HG02642 (cell line): ENCODE results near the gene MYBPC3.

Source experiments
- ATAC-seq: cut with Tn5 transposase; IDR thresholded peaks from one replicate; pipeline ENCODE4 v1.9.1; 2021; ENCODE audit warnings: mild to moderate bottlenecking; ENCODE audit not compliant: unreplicated experiment, poor library complexity

Gene MYBPC3

GRCh38 chr11:47352556-47352955, at the start of gene MYBPC3:
TSS of gene MYBPC3 (minus strand) at chr11:47352702. CDS start at chr11:47352647, 55 bp downstream.
- no peak for ATAC-seq

GRCh38 chr11:47400768-47401279, 48.3 kb upstream of the MYBPC3 start:
- ATAC-seq: peak; percentile 60

GRCh38 chr11:47399860-47400767, 47.6 kb upstream of the MYBPC3 start:
- peak; percentile 60 for ATAC-seq

GRCh38 chr11:47398551-47398950, 46.0 kb upstream of the MYBPC3 start:
- ATAC-seq: no peak

GRCh38 chr11:47398011-47398410, 45.5 kb upstream of the MYBPC3 start:
- no peak for ATAC-seq

- no peak for ATAC-seq
These were observed 43.5 kb upstream of the MYBPC3 start for GRCh38 chr11:47396049-47396320.

- ATAC-seq: no peak
These were observed 42.9 kb upstream of the MYBPC3 start for GRCh38 chr11:47395223-47396048.

GRCh38 chr11:47394322-47395222, 42.1 kb upstream of the MYBPC3 start:
- ATAC-seq: peak; percentile 54

- ATAC-seq: no peak
These were observed 41.5 kb upstream of the MYBPC3 start for GRCh38 chr11:47394050-47394321.

GRCh38 chr11:47393163-47394049, 40.9 kb upstream of the MYBPC3 start:
- ATAC-seq: no peak

- no peak for ATAC-seq
These were observed 40.2 kb upstream of the MYBPC3 start for GRCh38 chr11:47392546-47393162.

- no peak for ATAC-seq
These were observed 39.4 kb upstream of the MYBPC3 start for GRCh38 chr11:47391711-47392432.

- ATAC-seq: no peak
These were observed 38.6 kb upstream of the MYBPC3 start for GRCh38 chr11:47391077-47391583.

- no peak for ATAC-seq
These were observed 37.9 kb upstream of the MYBPC3 start for GRCh38 chr11:47390422-47390760.

GRCh38 chr11:47389577-47390421, 37.3 kb upstream of the MYBPC3 start:
- ATAC-seq: no peak

- no peak for ATAC-seq
These were observed 36.4 kb upstream of the MYBPC3 start for GRCh38 chr11:47388697-47389576.
